K562 (cell line): ENCODE data around the gene SMIM13. TPM values are rescaled to one million over a fixed set of nuclear protein-coding genes. Genes with fewer than 3 reads are reported as not detected.

Source experiments
- ATAC-seq: fragments of 200-7000 bp; cut with Tn5 transposase; 3 replicates; pipeline ENCODE4 v1.9.1; 2020; ENCODE audit warnings: moderate library complexity
- BruUV-seq: library from RNA; stranded (reverse); fragments of 400-500 nt; replicated peaks from 2 replicates; lab custom pipeline; 2021; lab: Mats Ljungman, UMichigan
- CTCF ChIA-PET: fragments of 300-600 bp; formaldehyde crosslinking; extraction: SDS; loops from one replicate; lab custom pipeline; 2021; ENCODE audit warnings: low intra/inter-chr PET ratio; lab: Yijun Ruan, JAX
- POLR2A ChIA-PET: fragments of 300-600, 350-650 bp; sonication (Branson Sonifier 250); formaldehyde crosslinking; extraction: SDS; loops from one replicate; lab custom pipeline; 2021; ENCODE audit warnings: antibody characterized with exemption, inconsistent platforms; lab: Yijun Ruan, JAX
- DNase-seq, 4 experiments: peaks; one replicate each; pipeline versions ENCODE4 v3.0.0 to v3.0.0-alpha.2; 2011 to 2018; ENCODE audit warnings: low spot score in 3 of 4, mixed read lengths in 3 of 4; ENCODE audit errors: extremely low read depth in 1 of 4
- FAIRE-seq: peaks from 2 replicates; lab custom pipeline; 2011; peaks lifted over from hg19 to GRCh38; lab: Jason Lieb, UNC
- H2AFZ ChIP-seq: 2 replicates; pipeline ENCODE4 v1.6.0; 2011; ENCODE audit warnings: low read depth, low read length, control low read depth, inconsistent platforms
- H3K27ac ChIP-seq: fragments of 200-600 bp; 3 replicates; pipeline ENCODE4 v1.8.0; 2011; ENCODE audit warnings: low read depth, mild to moderate bottlenecking, control low read depth, inconsistent platforms, low read length, moderate library complexity, mixed read lengths; ENCODE audit errors: extremely low read depth
- H3K27me3 ChIP-seq, 2 experiments: fragments of 300-600 bp in 1 of 2; 2 replicates in 1 of 2; 3 replicates in 1 of 2; pipeline versions ENCODE4 v1.6.0 to v1.8.0; 2011; ENCODE audit warnings: inconsistent platforms in 2 of 2, low read length in 2 of 2, mild to moderate bottlenecking in 1 of 2, mixed read lengths in 1 of 2, moderate library complexity in 1 of 2; ENCODE audit not compliant: control insufficient read depth in 2 of 2, insufficient read depth in 2 of 2
- H3K36me3 ChIP-seq: fragments of 300-600 bp; 3 replicates; pipeline ENCODE4 v1.8.0; 2011; ENCODE audit warnings: mild to moderate bottlenecking, low read length, inconsistent platforms; ENCODE audit not compliant: control insufficient read depth, insufficient read depth
- H3K4me1 ChIP-seq, 2 experiments: fragments of 200-600 bp in 1 of 2; replicated peaks in 1 of 2; 2 replicates in 1 of 2; 3 replicates in 1 of 2; pipeline versions ENCODE4 v1.5.1 to v1.8.0; 2011; ENCODE audit warnings: inconsistent platforms in 2 of 2, low read length in 2 of 2, mild to moderate bottlenecking in 1 of 2, mixed read lengths in 1 of 2, moderate library complexity in 1 of 2; ENCODE audit not compliant: control insufficient read depth in 2 of 2, insufficient read depth in 2 of 2
- H3K4me2 ChIP-seq: 2 replicates; pipeline ENCODE4 v1.6.1; 2011; ENCODE audit warnings: low read length, control low read depth, inconsistent platforms, mixed read lengths; ENCODE audit not compliant: insufficient read depth
- H3K4me3 ChIP-seq: fragments of 200-600 bp; sonication (generic), shearing (Covaris generic); 2 replicates; pipeline ENCODE4 v1.5.1; 2016; ENCODE audit warnings: control low read depth, inconsistent platforms
- H3K79me2 ChIP-seq: fragments of 200-600 bp; 3 replicates; pipeline ENCODE4 v1.8.0; 2011; ENCODE audit warnings: low read length, inconsistent platforms; ENCODE audit not compliant: control insufficient read depth, insufficient read depth
- H3K9ac ChIP-seq, 2 experiments: 2 replicates each; pipeline versions ENCODE4 v1.6.0 to v1.6.1; 2011; ENCODE audit warnings: low read depth in 2 of 2, low read length in 2 of 2, control low read depth in 1 of 2, inconsistent platforms in 1 of 2, mild to moderate bottlenecking in 1 of 2, mixed read lengths in 1 of 2; ENCODE audit not compliant: insufficient read depth in 1 of 2
- H3K9me1 ChIP-seq: one replicate; pipeline ENCODE4 v1.6.0; 2011; ENCODE audit warnings: inconsistent platforms, mild to moderate bottlenecking, low read length, moderate library complexity; ENCODE audit not compliant: control insufficient read depth, insufficient read depth
- H3K9me3 ChIP-seq: replicated peaks from 2 replicates; pipeline ENCODE4 v1.5.1; 2011; ENCODE audit warnings: low read depth, low read length, inconsistent platforms; ENCODE audit not compliant: control insufficient read depth, insufficient read depth
- H4K20me1 ChIP-seq: replicated peaks from 2 replicates; pipeline ENCODE4 v1.6.1; 2011; ENCODE audit warnings: low read length, inconsistent platforms, mixed read lengths; ENCODE audit not compliant: control insufficient read depth, insufficient read depth
- BRD4 ChIP-seq: fragments of 200-600 bp; sonication (generic); IDR thresholded peaks from 2 replicates; pipeline ENCODE4 v1.6.1; 2017; ENCODE audit warnings: inconsistent platforms
- CBX3 ChIP-seq, 2 experiments: IDR thresholded peaks; 1 replicate in 1 of 2; 2 replicates in 1 of 2; pipeline ENCODE4 v1.6.1; 2012; ENCODE audit warnings: inconsistent platforms in 2 of 2, low read length in 2 of 2, borderline replicate concordance in 1 of 2, control low read depth in 1 of 2
- ETS1 ChIP-seq: conservative IDR thresholded peaks from 2 replicates; pipeline ENCODE4 v1.6.1; 2011; ENCODE audit warnings: low read depth, mild to moderate bottlenecking, low read length; ENCODE audit not compliant: control insufficient read depth
- ID3 ChIP-seq, 2 experiments: fragments of 250-450 bp in 1 of 2; fragments of 450-650 bp in 1 of 2; sonication (Bioruptor Pico) in 1 of 2; IDR thresholded peaks; 2 replicates each; pipeline versions ENCODE4 v1.6.1 to v1.8.0; 2016 to 2021; ENCODE audit warnings: mild to moderate bottlenecking in 2 of 2, moderate library complexity in 2 of 2, missing compliant biosample characterization in 1 of 2, missing genetic modification characterization in 1 of 2
- KAT7 ChIP-seq: sonication (generic); formaldehyde crosslinking; IDR thresholded peaks from 2 replicates; pipeline ENCODE4 v1.8.0; 2022; ENCODE audit warnings: missing genetic modification reagents, mild to moderate bottlenecking, borderline replicate concordance
- PYGO2 ChIP-seq: fragments of 450-650 bp; IDR thresholded peaks from 2 replicates; pipeline ENCODE4 v1.6.1; 2016; ENCODE audit warnings: mild to moderate bottlenecking, missing genetic modification characterization, moderate library complexity, missing compliant biosample characterization
- RBM22 ChIP-seq: fragments of 200-400 bp; formaldehyde crosslinking; IDR thresholded peaks from 2 replicates; pipeline ENCODE4 v1.6.1; 2018; ENCODE audit warnings: low read length, low read depth; ENCODE audit not compliant: poor library complexity, severe bottlenecking
- SOX6 ChIP-seq: fragments of 450-650 bp; IDR thresholded peaks from 2 replicates; pipeline ENCODE4 v1.6.1; 2014; ENCODE audit warnings: mild to moderate bottlenecking
- ZNF277 ChIP-seq: fragments of 250-450 bp; sonication (Bioruptor Pico); IDR thresholded peaks from 2 replicates; pipeline ENCODE4 v1.8.0; 2022; ENCODE audit warnings: inconsistent platforms, mild to moderate bottlenecking, moderate library complexity, borderline replicate concordance
- ZNF384 ChIP-seq: IDR thresholded peaks from 2 replicates; pipeline ENCODE4 v1.6.1; 2012; ENCODE audit warnings: low read depth, low read length, improper control_type of control experiment
- WGBS: fragments of 100-300 bp; shearing (Covaris generic); methylation state at CpG from one replicate; pipeline ENCODE4 v1.1.6; 2016; ENCODE audit warnings: low coverage, mixed read lengths; ENCODE audit not compliant: insufficient coverage; ENCODE audit errors: missing lambda C conversion rate; 5-methylcytosine and 5-hydroxymethylcytosine counted together
- in situ Hi-C: fragments of 300-500 bp; cut with MboI; formaldehyde crosslinking; loops from 4 replicates; pipeline ENCODE4 v1.15.0; 2018; ENCODE audit warnings: inconsistent platforms, mixed read lengths
- intact Hi-C: fragments of 100-400 bp; cut with micrococcal nuclease; formaldehyde crosslinking; loops from 2 replicates; pipeline ENCODE4 v1.14.2; 2022
- polyA plus RNA-seq, 8 experiments: library from polyadenylated mRNA; depleted of rRNA in 4 of 8; stranded (reverse) in 5 of 8; unstranded in 3 of 8; fragments of >200 nt; fragmentation: Nextera tagmentation in 2 of 8; fragmentation: Illumina TruSeq in 1 of 8; extraction: Ambion mirVana in 2 of 8; extraction: Trizol in 1 of 8; gene quantifications; 2 replicates each; pipeline versions ENCODE4 v1.2.1 to v1.2.3, GENCODE V29; 2011 to 2014; ENCODE audit warnings: inconsistent platforms in 1 of 8, missing spikeins in 1 of 8
- total RNA-seq, 7 experiments: library from RNA; depleted of rRNA in 6 of 7; stranded (reverse); fragments of >200 nt in 6 of 7; fragmentation: Illumina TruSeq in 2 of 7; extraction: Trizol in 2 of 7; gene quantifications; 2 replicates each; pipeline versions ENCODE4 v1.2.1 to v1.2.3, GENCODE V29; 2011 to 2021; ENCODE audit warnings: low replicate concordance in 1 of 7

The SMIM13 gene
- total and polyA plus RNA-seq, 9 of the 15 experiments (the other 6 are each of a cell fraction or from before 2014, with no cell fraction given), result 5.5 to 24.8 (median 11.7) TPM

DNA sequence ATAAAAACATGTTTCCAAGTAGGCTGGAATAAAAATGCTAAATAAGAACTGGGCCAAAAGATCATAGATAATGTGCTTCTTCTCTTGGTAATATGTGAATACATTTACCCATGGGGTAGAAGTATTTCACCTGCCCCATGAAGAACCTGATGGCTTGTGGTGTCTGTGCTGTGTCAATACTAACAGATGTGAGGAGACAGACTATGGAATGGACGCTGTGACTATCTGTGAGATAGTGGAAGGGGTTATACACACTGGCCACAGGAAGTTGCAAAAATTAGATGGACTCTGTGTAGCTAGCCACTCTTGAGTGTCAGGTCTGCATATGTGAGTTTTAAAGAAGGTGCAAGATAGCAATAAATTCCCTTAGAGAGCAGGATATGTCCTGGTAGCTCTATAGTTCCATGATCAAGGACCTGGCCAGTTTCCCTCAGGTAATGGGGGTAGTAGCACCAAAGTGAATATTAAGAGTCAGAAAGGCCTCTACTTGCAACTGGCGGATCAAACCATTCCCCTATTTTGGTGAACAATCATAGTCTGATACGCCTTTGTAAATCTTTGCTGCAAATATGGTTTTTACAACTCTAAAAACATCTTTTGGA lies 90.2 kb downstream of the SMIM13 start:
- in situ Hi-C loops, result no loop called here
- intact Hi-C loops, result no loop called here
- Histone ChIP-seq H3K4me2 (no peak overlapping the region), H2AFZ (no peak overlapping the region), H3K9me1 (no peaks in the 10 kb centered on the region), H3K79me2 (no peaks in the 10 kb centered on the region), H3K36me3 (no peaks in the 10 kb centered on the region), H3K9ac (no peak overlapping the region), H3K4me1 (no peaks in the 10 kb centered on the region; a peak in 1 of 5 replicates), H3K9me3 (no peaks in the 10 kb centered on the region), H3K4me3 (no peak overlapping the region), H4K20me1 (no peaks in the 10 kb centered on the region), H3K27ac (no peak overlapping the region), H3K27me3 (peaks cover 4 to 16% of the 10 kb centered on the region in 2 experiments; a peak in 4 of 5 replicates)
- no peak for TF ChIP-seq ID3 (CRISPR knock-in tag; IDR thresholded peaks at IDR 0.05)
- TF ChIP-seq ID3 (tag; IDR thresholded peaks at IDR 0.05), result no peak
- TF ChIP-seq ETS1, result no peak
- TF ChIP-seq KAT7 (CRISPR knock-in tag), result no peak
- TF ChIP-seq SOX6, result no peak
- no peak for TF ChIP-seq PYGO2 (tag)
- no peak for TF ChIP-seq BRD4
- no peak for TF ChIP-seq RBM22
- no peak for TF ChIP-seq ZNF277 (CRISPR knock-in tag)
- TF ChIP-seq ZNF384, result no peak
- TF ChIP-seq CBX3 (IDR thresholded peaks at IDR 0.05; ENCODE audit: borderline replicate concordance in 1 of 2, low read length in 2 of 2), result no peak
- CTCF ChIA-PET, result no interaction called here
- BruUV-seq, result no TSS peak
- no peak for DNase-seq
- POLR2A ChIA-PET, result interaction anchor here (1.3 kb wide), 1 partner anchor 28 kb away, joined by 3 read pairs; no protein-coding TSS in a partner anchor
- no peak for ATAC-seq
- no peak for FAIRE-seq
- 3% methylated on average over 3 of the region's 3 CpGs for WGBS
